ENCODE data around the gene MED13L. TPM values are rescaled to one million over a fixed set of nuclear protein-coding genes. Genes with fewer than 3 reads are reported as not detected.

The MED13L gene
- total RNA-seq, 2 donors from 2014 or later = 55.0 to 64.1 TPM

GRCh38 chr12:116104167-116104767, 173.2 kb downstream of the MED13L start:
- DNase-seq (ENCODE audit: low spot score) = no peak
- TF ChIP-seq CTCF (IDR thresholded peaks at IDR 0.05) = no peak
- Histone ChIP-seq H3K27ac (no peak overlapping the region), H3K36me3 (no peaks in the 10 kb centered on the region), H3K4me3 (no peak overlapping the region), H3K4me1 (no peaks in the 10 kb centered on the region), H3K27me3 (no peaks in the 10 kb centered on the region), H3K9me3 (no peaks in the 10 kb centered on the region)

DNA sequence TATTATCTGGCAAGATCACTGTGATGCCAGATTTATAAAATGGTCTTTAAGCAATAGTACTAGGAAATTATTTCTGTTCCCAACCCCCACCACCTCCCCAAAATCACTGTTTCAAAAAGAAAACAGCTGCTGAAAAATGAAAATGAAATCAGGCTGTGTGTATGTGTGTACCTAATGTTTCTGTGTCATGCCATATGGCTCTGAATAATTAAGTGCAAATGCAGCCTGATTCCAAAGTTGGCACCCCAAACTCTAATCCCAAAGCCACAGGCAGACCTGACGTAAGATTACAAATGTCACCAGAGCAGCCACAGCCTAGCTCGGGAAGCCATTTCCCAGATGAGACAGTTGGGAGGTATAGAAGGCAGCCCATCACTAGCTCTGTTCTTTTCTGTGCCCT, 175.5 kb downstream of the MED13L start:
- Histone ChIP-seq H3K27me3 (no peaks in the 10 kb centered on the region), H3K4me3 (no peak overlapping the region), H3K4me1 (no peaks in the 10 kb centered on the region), H3K27ac (no peak overlapping the region), H3K9me3 (no peaks in the 10 kb centered on the region), H3K36me3 (no peaks in the 10 kb centered on the region)
- no peak for DNase-seq (ENCODE audit: low spot score)
- no peak for TF ChIP-seq CTCF (IDR thresholded peaks at IDR 0.05)

DNA sequence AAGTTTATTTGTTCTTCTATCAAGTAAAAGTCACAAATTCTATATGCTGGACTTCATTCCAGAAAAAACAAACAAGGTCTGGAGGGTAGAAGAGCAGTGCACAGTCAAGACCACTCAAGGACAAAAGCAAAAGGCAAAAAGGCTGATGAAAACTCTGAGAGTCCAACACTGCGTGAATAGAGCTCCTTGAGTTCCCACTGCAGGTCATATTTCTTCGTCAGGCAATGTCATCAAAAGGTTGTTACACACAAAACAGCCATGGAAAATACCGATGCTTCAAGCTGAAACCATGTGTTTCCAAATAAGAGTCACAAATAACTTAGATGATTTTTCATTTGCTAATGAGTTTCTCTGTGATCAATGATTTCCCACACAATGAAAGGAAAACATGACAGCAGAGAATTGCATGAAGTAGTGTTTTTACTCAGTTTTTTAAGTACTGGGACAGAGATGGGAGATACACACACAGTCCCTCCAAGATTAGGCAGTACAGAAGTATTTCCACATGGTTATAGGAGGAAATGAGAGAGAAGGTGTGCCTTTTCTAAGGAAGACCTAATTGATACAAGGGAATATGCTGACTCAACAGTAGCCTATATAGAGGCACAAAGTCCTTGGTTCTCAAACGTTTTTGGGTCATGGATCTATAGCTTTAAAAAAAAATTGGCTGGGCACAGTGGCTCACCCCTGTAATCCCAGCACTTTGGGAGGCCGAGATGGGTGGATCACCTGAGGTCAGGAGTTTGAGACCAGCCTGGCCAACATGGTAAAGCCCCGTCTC, 177.7 kb downstream of the MED13L start:
- Histone ChIP-seq H3K9me3 (no peaks in the 10 kb centered on the region), H3K4me1 (no peaks in the 10 kb centered on the region), H3K27ac (no peak overlapping the region), H3K36me3 (no peaks in the 10 kb centered on the region), H3K27me3 (no peaks in the 10 kb centered on the region), H3K4me3 (no peak overlapping the region)
- no peak for TF ChIP-seq CTCF (IDR thresholded peaks at IDR 0.05)
- no peak for DNase-seq (ENCODE audit: low spot score)

- Histone ChIP-seq H3K27ac (no peak overlapping the region), H3K27me3 (no peaks in the 10 kb centered on the region), H3K9me3 (no peaks in the 10 kb centered on the region), H3K4me3 (no peak overlapping the region), H3K36me3 (no peaks in the 10 kb centered on the region), H3K4me1 (no peaks in the 10 kb centered on the region)
- no peak for TF ChIP-seq CTCF (IDR thresholded peaks at IDR 0.05)
- no peak for DNase-seq (ENCODE audit: low spot score)
These were observed 180.6 kb downstream of the MED13L start for GRCh38 chr12:116096874-116097273.

DNA sequence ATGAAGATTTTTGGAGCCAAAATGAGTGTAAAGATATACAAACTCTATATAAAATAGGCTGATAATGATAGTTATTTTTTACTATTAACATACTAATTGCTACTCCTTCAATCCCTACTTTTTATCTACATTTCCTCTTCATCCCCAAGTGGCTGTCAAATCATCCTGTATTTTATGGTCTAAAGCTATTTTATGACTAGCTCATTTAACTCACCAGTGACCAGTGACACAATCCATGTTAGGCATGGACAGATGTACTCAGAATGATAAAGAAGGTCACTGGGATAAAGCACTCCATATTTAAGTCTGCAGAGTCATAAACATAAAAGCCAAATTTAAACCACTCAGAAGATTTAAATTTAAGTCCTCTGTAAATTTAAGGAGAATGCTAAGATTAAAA, 183.0 kb downstream of the MED13L start:
- no peak for DNase-seq (ENCODE audit: low spot score)
- TF ChIP-seq CTCF (IDR thresholded peaks at IDR 0.05) = no peak
- Histone ChIP-seq H3K27me3 (no peaks in the 10 kb centered on the region), H3K9me3 (no peaks in the 10 kb centered on the region), H3K4me1 (no peaks in the 10 kb centered on the region), H3K36me3 (no peaks in the 10 kb centered on the region), H3K4me3 (no peak overlapping the region), H3K27ac (no peak overlapping the region)

All from right atrium auricular region (tissue), 2 donors.